ENCODE results near the gene IAH1. TPM values are rescaled to one million over a fixed set of nuclear protein-coding genes. Genes with fewer than 3 reads are reported as not detected.

Gene IAH1
- polyA plus RNA-seq, 4 donors: 42.8 to 50.2 (median 47.9) TPM

GRCh38 chr2:9525266-9525665 is 50.9 kb downstream of the IAH1 start:
- no peak for DNase-seq (ENCODE audit: low read depth in 4 of 4, low spot score in 3 of 4)

- no peak for DNase-seq (ENCODE audit: low read depth in 4 of 4, low spot score in 3 of 4)
These were observed 53.8 kb downstream of the IAH1 start for GRCh38 chr2:9527995-9528787.

DNA sequence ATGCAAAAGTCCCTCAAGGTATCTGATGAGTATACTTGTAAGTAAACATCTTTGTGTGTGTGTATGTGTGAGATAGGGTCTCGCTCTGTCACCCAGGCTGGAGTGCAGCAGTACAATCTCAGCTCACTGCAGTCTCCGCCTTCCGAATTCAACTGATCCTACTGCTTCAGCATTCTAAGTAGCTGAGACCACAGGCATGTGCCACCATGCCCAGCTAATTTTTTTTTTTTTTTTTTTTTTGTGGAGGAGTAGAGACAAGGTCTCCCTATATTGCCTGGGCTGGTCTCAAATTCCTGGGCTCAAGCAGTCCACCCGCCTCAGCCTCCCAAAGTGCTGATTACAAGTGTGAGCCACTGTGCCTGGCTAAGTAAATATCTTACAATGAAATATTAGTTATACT is 58.1 kb downstream of the IAH1 start:
- DNase-seq (ENCODE audit: low read depth in 4 of 4, low spot score in 3 of 4): no peak

DNA sequence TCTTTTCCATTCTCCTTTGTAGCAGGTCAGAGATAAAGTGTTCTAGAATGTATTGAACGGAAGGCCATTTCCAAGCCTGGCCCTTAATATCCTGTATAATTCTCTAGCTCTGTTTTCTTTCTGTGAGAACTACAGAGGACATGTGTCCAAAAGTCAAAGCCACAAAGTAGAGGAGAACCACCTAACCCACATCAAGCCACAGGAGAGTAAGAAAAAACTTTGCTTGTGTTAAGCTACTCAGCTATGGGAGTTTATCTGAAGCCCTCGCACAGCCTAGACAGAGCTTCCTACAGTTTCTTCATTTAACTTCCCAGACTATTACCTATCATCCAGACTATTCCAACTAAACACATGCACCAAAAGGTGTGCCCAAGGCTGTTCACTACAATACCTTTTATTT is 59.3 kb downstream of the IAH1 start:
- no peak for DNase-seq (ENCODE audit: low read depth in 4 of 4, low spot score in 3 of 4)

- DNase-seq (ENCODE audit: low read depth in 4 of 4, low spot score in 3 of 4): no peak
These were observed 60.8 kb downstream of the IAH1 start for GRCh38 chr2:9535177-9535576.

- no peak for DNase-seq (ENCODE audit: low read depth in 4 of 4, low spot score in 3 of 4)
These were observed 62.2 kb downstream of the IAH1 start for GRCh38 chr2:9536504-9536903.

DNA sequence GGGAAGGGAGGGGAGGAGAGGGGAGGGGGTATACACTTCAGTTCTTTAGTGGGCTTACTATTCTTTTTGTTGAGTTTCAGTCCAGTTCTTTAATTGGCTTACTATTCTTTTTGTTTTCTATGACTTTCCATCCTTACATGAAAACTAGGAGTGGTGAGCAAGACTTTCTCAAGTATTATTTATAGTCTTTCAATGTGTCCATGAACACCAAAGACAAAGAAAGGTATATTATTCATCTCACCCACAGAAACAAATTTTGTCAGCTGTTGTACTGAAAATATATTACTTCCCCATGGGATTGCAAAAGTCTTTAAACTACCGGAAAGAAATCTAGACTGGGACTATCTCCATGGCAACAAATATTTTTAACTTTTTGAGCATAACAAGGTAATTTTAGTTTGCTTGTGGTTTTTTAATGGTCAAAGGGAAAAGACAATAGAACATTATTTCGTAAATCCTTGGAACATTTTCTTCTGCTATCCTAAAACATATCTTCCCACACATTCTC is 63.7 kb downstream of the IAH1 start:
- DNase-seq (ENCODE audit: low read depth in 4 of 4, low spot score in 3 of 4): no peak

Other genes with a start within 250 kb of the IAH1 start
- gene ITGB1BP1, start 51.0 kb upstream of the IAH1 start, polyA plus RNA-seq (ENCODE audit: insufficient read length in 4 of 4): 10 to 100 TPM; 71.4 to 98.3 (median 82.9) TPM
- 10 to 100 TPM; 52.5 to 60.2 (median 59.0) TPM for gene CPSF3, start 50.9 kb upstream of the IAH1 start, polyA plus RNA-seq (ENCODE audit: insufficient read length in 4 of 4)
- 10 to 100 TPM; 37.3 to 45.6 (median 39.6) TPM for gene ADAM17, start 81.3 kb downstream of the IAH1 start, polyA plus RNA-seq (ENCODE audit: insufficient read length in 4 of 4)
- 100 to 1,000 TPM; 402 to 503 (median 493) TPM for gene YWHAQ, start 156.4 kb downstream of the IAH1 start, polyA plus RNA-seq (ENCODE audit: insufficient read length in 4 of 4)